HCT116 (cell line): ENCODE measurements around the gene MKNK1.

Experiments used
- CTCF ChIP-seq, 3 experiments: fragments of 200-600 bp in 1 of 3; sonication (generic) in 1 of 3; IDR thresholded peaks in 2 of 3; conservative IDR thresholded peaks in 1 of 3; 2 replicates each; pipeline ENCODE4 v1.5.1; 2012 to 2017; ENCODE audit warnings: low read depth in 2 of 3, low read length in 2 of 3, antibody characterized with exemption in 1 of 3, borderline replicate concordance in 1 of 3, control low read depth in 1 of 3, mild to moderate bottlenecking in 1 of 3, mixed read lengths in 1 of 3, mixed run types in 1 of 3, moderate library complexity in 1 of 3; ENCODE audit not compliant: insufficient read depth in 1 of 3
- EZH2 ChIP-seq: fragments of 200-600 bp; sonication (generic); IDR thresholded peaks from 2 replicates; pipeline ENCODE4 v1.6.1; 2017; ENCODE audit warnings: antibody characterized with exemption, mixed run types
- POLR2A ChIP-seq: IDR thresholded peaks from 2 replicates; pipeline ENCODE4 v1.7.0; 2011; ENCODE audit warnings: borderline replicate concordance; ENCODE audit not compliant: insufficient read depth, insufficient read length; ENCODE audit errors: extremely low read depth
- SIN3A ChIP-seq: IDR thresholded peaks from 2 replicates; pipeline ENCODE4 v1.6.1; 2012; ENCODE audit warnings: low read depth

GRCh38 chr1:46568461-46568891 lies 35.6 kb downstream of the MKNK1 start:
- TF ChIP-seq POLR2A (no peak), EZH2 (no peak), SIN3A (no peak), CTCF (IDR thresholded peaks at IDR 0.05 in 2 of 3, conservative IDR thresholded peaks at IDR 0.05 in 1 of 3; ENCODE audit: borderline replicate concordance in 1 of 3, insufficient read depth in 1 of 3, low read depth in 2 of 3, low read length in 2 of 3) (no peak)
